Urothelium cell line (cell line): ENCODE measurements around the gene ZNF574.

Experiments used
- DNase-seq: peaks from one replicate; pipeline ENCODE4 v3.0.0; 2011; ENCODE audit warnings: low spot score, mixed read lengths
- FAIRE-seq: peaks from 2 replicates; lab custom pipeline; 2011; peaks lifted over from hg19 to GRCh38; lab: Jason Lieb, UNC

Gene ZNF574

DNA sequence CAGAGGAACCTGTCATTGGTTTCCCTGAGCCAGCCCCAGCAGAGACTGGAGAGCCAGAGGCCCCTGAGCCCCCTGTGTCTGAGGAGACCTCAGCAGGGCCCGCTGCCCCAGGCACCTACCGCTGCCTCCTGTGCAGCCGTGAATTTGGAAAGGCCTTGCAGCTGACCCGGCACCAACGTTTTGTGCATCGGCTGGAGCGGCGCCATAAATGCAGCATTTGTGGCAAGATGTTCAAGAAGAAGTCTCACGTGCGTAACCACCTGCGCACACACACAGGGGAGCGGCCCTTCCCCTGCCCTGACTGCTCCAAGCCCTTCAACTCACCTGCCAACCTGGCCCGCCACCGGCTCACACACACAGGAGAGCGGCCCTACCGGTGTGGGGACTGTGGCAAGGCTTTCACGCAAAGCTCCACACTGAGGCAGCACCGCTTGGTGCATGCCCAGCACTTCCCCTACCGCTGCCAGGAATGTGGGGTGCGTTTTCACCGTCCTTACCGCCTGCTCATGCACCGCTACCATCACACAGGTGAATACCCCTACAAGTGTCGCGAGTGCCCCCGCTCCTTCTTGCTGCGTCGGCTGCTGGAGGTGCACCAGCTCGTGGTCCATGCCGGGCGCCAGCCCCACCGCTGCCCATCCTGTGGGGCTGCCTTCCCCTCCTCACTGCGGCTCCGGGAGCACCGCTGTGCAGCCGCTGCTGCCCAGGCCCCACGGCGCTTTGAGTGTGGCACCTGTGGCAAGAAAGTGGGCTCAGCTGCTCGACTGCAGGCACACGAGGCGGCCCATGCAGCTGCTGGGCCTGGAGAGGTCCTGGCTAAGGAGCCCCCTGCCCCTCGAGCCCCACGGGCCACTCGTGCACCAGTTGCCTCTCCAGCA is 4.2 kb downstream of the ZNF574 start:
- no peak for FAIRE-seq
- no peak for DNase-seq

DNA sequence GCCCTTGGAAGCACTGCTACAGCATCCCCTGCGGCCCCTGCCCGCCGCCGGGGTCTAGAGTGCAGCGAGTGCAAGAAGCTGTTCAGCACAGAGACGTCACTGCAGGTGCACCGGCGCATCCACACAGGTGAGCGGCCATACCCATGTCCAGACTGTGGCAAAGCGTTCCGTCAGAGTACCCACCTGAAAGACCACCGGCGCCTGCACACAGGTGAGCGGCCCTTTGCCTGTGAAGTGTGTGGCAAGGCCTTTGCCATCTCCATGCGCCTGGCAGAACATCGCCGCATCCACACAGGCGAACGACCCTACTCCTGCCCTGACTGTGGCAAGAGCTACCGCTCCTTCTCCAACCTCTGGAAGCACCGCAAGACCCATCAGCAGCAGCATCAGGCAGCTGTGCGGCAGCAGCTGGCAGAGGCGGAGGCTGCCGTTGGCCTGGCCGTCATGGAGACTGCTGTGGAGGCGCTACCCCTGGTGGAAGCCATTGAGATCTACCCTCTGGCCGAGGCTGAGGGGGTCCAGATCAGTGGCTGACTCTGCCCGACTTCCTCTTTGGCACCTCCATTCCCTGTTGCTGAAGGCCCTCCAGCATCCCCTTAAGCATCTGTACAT is 4.9 kb downstream of the ZNF574 start:
- FAIRE-seq (no peak), DNase-seq (no peak)

DNA sequence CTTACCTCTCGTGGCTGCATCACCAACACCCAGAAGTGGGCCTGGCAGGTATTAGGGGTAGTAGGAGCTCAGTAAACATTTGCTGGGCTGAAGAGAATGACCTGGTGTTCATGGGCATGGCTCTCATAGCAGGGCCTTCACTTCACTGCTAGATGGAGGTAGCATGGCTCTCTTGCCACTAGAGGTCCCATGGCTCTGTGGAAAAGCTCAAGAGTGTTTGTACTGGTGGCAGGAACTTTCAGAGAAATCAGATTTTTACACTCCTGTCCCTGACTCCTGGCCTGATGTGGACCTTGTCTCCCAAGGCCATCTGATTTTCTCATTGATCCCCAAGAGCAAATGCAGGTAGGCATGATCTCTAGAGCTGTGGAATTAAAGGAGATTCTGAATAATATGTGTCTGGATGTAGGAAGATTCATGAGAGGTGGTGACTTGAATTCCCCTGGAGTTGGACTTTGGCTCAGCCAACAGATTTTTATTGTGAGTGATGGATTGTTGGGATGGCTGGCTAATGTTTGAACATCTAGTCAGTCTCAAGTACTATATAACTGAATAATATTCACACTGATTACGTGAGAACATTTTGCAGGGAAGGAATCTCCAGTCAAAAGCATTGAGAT is 5.7 kb downstream of the ZNF574 start:
- FAIRE-seq (no peak), DNase-seq (peak; percentile 43)

DNA sequence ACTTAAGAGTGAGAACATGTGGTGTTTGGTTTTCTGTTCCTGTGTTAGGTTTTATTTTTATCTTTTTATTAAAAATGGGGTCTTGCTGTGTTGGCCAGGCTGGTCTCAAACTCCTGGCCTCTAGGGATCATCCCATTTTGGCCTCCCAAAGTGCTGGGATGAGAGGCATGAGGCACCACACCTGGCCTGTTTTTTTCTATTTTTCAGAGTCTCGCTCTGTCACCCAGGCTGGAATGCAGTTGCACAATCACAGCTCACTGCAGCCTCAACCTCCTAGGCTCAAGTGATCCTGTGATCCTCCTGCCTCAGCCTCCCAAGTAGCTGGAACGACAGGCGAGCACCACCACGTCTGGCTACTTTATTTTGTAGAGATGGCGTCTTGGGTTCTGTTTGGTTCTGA is 7.6 kb downstream of the ZNF574 start:
- FAIRE-seq (no peak), DNase-seq (no peak)

DNA sequence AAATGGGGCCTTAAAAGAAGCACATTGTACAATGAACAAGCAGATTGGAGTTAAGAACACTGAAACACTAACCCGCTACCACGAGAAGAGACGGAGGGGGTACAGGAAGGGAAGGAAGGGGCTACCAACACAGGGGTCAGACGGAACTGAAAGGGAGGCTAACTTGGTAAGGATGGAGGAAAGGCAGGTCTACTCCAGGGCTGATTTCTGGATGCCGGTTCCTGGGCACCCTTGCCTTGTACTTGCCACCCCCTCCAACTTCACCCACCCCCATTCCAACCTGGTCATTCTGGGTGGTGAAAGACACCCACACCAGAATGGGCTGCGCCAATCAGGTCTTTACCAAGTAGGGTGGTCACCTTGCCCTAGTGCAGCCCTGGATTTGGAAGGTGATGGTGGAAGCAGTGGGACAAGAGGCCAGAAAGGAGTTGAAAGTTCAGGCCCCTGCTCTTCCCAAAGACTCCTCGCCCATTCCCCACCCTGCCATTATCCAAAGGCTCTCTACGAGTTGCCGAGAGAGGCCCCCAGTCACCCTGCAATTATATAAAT is 10.3 kb downstream of the ZNF574 start:
- FAIRE-seq: no peak
- no peak for DNase-seq

DNA sequence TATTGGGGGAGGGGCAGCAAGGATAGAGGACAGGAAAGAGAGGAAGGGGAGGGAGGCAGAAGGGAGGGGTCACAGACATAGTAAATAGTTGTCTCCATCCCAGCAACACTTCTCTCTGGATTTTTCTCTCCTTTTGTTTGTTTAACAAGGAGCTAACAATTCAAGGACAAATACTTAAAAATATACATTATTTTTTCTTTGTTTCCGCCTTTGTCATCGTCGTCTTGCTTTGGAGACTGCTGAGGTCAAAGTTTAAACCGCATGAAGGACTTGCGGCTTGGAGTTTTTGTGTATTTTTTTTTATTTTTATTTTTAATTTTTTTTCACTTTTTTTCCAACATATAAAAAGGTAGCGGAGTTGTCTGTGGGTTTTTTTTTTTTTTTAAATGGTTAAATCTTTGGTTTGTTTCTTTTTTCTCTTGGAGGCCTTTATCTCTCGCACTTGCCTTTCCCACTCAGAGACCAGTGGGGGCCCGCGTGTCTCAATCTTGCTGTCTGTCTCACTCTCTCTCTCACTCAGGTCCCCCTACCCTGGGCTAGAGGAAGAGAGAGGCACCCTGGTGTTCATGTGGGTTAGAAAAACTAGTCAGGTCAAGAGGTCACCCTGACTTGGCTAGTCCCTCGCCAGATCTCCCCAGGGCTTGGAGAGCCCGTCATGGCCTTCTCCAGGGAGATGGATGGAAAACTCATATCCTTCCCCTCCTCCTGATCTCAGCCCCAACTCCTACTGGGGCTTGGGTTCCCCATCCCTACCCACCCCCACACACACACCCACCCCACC is 11.0 kb downstream of the ZNF574 start:
- no peak for FAIRE-seq
- no peak for DNase-seq

DNA sequence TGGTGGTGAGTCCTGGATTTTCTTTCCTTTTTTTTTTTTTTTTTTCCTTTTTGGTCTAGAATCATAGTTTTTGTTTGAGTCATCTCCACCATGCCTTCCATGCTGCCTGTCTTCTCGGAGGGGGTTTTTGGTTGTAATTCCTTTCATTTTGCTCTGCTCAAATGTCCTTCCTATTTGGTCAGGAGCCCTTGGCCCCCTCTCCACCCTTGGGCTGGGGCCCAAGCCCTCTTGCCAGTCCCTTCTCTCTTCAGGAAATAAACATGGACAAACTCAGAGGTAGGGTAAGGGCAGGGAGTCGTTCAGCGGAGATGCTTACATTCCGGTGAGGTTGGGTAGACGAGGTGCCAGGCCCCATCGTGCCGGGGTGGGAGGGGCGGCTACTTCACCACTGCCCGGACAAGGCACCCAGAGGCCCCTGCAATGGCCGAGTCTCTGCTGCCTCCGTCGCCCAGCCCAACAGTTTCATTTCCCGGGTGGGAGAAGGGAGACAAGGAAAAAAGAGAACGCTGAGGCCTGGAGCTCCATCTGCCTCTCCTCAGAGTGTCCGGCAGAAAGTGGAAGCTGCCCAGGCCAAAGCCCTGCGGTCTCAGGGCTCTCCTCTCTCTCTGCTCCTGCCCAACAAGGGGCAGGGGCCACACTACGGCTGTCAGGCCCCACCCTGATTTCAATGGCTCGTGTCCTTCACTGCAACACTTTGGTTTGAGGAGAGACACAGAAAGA is 12.7 kb downstream of the ZNF574 start:
- DNase-seq (peak; percentile 76), FAIRE-seq (peak; percentile 48)

DNA sequence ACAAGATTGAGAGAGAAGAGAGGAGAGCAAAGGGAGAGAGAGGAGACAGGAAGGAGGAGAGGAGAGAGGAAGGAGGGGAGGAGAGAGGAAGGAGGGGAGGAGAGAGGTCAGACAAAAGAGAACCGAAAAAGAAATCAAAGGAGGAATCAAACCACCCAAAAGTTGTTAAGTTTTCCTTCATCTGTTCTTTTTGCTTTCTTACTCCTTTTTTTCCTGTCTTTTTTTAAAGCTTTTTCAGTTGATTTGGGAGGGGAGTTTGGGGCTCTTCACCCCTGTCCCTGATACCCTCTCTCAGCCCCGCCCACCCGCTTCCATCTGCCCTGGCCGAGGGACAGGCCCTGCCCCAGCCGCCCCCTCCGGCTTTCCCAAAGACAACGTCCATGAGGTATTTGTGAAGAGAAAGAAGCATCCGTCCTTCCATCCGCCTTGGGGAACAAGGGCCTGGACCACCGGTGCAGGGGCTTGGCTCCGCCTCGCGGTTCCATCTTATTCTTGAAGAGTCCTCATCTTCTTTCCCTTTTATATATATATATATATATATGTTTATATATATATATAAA is 13.3 kb downstream of the ZNF574 start:
- no peak for DNase-seq
- FAIRE-seq: no peak

DNA sequence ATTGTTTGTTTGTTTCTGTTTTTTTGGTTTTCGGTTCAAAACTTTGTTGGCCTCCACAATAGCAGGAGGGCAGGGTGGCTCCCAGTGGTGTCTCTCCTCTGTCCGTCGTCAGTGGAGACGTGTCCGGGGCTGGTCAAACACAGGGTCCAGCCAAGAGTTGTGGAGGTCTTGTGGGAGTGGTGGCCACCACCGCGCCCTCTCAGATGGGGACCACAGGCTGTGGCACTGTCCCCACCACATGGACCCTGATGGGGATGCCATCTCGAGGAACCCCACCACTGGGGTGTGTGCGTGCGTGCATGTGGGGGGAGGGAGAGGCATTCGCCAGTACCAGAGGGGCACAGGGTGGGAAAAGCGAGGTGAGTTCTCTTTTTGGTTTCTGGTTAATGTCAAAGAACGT is 13.8 kb downstream of the ZNF574 start:
- DNase-seq: no peak

DNA sequence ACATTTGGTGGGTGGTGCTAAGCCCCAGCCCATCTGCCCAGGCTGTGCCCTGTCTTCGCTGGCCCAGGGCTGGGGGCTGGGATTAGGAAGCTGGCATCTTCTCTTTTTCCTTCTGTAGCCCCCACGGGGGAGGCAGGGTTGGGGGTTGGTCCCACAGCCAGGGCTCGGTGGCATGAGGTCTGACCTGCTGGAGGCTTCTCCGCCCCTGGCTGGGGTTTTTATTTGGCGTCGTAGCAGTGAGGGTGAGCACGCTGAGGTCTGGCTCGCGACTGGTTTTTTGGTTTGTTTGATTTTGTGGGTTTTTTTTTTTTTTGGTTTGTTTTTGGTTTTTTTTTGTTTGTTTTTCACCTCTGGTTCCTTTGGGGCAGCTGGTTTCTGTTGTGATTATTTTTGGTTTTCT is 14.7 kb downstream of the ZNF574 start:
- no peak for FAIRE-seq
- no peak for DNase-seq

More for the DNA sequence above, 13.8 kb downstream of the ZNF574 start:
- no peak for FAIRE-seq

DNA sequence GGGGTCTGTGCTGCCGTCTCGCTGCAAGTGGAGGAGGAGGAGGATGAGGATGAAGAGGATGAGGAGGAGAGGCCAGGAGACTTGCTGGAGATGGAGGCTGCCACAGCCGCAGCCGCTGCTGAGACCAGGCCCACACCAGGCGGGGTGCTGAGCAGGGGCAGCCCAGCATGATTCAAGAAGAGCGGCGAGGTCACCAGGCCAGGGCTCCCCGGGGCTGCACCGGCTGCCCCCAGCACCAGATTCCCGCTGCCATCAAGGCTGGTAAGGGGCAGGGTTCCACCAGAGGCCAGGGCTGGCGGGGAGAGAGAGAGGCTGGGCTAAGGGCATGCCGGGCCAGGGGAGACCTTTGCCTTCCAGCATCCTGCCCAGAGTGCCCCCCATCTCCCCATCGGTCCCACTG is 15.3 kb downstream of the ZNF574 start:
- DNase-seq: no peak
- no peak for FAIRE-seq

DNA sequence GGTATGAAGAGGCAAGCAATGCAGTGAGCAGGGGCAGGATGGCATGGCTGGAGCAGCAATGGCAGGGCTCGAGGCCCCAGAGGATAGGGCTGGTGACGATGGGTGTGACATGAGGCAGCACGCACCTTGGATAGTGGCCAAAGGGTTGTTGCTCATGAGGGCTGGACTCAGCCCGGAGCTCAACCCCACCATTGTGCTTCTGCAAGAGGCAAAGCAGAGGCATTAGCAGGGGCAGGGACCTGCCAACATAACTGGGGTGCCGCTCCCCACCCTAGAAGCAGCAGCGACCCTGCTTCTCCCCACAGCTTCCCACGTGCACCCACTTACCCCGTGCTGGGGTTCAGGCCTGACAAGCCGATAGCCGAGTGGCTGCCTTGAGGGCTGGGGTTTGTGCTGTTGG is 15.8 kb downstream of the ZNF574 start:
- FAIRE-seq (no peak), DNase-seq (no peak)

DNA sequence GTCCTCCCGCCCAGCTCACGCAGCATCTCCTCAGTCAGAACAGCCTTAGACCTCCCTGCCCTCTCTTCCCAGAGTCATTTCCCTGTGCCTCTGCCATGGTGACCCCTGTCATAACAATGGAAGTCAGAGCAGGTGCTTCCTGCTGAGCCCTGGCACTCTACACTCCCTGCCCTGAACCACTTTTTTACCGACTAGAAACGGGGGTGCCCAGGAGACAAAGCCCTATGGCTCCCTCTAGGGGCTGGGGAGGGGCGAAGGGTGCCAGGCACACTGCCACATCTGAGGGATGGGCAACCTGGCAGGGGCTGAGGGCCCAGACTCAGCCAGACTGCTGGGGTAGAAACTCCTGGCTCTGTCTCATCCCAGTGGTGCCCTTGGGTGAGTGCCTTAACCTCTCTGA is 16.4 kb downstream of the ZNF574 start:
- no peak for FAIRE-seq
- no peak for DNase-seq

DNA sequence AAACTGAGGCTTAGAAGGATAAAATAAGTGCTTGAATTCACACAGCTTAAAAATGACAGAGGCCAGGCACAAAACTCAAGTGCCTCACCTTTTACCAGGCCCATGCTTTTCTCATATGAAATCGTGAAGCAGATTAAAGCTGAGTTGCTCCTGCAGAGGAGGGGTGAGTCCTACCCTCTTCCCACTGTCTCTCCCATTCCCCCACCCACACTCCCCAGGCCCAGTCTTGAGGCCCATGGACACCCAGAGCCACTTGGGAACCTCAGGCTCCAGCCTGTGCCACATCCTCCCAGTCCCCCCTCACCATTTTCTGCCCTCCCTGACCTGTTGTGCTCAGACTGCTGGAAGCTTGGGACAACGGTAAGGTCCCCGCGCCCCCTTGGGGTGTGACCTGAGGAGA is 17.5 kb downstream of the ZNF574 start:
- DNase-seq (no peak), FAIRE-seq (no peak)

DNA sequence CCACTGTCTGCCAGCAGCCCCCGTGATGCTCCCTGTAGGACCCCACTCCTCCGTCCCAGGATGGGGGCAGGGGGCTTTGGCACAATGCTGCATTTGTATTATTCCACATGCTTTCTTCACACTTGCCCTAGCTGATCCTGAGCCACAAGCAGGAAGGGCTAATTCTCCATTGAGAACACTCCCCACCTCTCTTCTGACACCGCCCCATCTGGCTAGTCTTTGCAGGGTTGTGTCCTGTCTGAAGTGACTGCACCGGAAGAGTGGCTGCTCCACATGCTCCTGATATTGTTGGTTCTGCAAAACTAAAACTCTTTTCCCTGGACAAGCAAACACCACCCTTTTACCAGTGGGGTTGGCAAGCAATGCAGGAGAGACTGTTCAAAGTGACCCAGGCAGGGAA is 18.0 kb downstream of the ZNF574 start:
- no peak for FAIRE-seq
- no peak for DNase-seq

DNA sequence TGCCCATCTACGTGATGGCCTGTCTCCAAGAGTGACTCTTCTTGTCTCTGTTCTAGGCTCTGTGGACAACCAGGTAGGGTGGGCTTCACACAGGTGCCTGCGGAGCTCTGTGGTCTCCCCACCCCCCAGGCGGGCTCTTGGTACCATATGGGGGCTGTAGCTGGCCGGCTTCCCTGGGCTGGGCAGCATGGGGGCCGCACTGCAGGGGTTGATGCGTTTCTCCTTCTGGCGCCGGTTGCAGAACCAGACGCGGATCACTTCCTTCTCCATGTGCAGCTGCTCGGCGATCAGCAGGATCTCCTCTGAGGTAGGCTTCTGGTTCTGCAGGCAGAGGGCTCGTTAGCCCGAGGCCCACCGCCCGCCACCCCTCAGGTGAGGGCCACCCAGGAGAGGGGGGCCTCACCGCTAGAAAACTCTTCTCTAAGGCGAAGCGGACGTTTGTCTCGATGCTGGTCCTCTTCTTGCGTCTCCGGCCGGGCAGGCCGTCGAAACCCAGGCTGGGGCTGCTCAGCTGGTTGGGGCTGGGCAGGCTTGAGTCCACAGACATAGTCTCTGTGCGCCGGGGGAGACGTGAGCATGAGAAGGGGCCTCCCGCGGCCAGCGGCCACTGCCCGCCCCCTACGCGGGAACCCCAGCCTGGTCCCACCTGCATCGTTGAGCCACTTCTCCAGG is 19.3 kb downstream of the ZNF574 start:
- DNase-seq (no peak), FAIRE-seq (no peak)

DNA sequence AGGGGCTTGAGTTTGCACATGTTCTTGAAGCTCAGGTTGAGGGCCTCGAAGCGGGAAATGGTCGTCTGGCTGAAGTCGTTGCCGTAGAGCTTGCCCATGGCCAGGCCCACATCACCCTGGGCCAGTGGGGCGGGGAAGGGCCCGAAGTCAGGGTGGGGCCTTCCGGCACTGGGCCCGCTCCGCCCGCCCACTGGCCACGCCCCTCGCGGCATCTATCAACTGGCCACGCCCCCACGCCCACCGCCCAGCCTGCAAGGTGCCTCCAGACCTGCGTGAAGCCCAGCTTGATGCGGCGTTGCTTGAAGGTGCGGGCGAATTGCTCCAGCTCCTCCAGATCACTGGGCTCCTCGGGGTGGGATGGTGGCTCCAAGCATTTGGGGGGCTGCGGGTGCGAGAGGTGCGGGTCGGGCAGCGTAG is 19.9 kb downstream of the ZNF574 start:
- DNase-seq (no peak), FAIRE-seq (no peak)

DNA sequence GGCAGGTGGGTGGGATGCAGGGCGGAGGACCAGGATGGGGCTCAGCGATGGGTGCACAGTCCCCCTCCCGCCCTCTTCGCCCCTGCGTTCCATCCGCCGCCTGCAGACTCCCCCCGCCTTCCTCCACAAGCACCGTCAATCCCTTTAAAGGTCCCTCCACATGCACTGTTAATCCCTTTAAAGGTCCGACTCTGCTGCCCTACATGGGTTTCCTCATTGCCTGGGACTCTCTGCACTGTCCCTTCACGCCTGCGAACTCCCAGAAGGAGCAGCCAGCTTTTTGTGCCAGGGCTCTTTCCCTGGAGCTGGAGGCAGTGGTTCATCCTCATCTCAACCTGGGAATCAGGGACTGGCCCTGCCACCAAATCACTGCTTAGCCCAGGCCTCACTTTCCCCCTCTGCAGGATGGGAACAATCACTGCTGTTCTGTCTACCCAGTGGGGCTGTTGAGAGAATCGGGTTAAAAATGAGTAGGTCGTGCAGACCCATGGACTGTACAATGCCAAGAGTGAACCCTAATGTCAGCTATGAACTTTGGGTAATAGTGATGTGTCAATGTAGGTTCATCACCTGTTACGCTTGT is 20.4 kb downstream of the ZNF574 start:
- FAIRE-seq (no peak), DNase-seq (no peak)

DNA sequence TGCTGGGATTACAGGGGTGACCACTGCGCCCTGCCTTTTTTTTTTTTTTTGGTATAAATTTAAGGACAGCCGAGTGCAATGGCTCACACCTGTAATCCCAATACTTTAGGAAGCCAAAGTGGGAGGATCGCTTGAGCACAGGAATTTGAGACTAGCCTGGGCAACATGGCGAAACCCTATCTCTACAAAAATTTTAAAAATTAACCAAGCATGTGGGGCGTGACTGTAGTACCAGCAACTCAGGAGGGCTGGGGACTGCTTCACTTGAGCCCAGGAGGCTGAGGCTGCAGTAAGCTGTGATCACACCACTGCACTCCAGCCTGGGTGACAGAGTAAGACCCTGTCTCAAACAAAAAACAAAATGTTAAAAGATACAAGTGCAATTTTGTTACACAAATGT is 21.5 kb downstream of the ZNF574 start:
- FAIRE-seq (no peak), DNase-seq (no peak)
